ENCODE results near the gene ARHGAP18. TPM values are rescaled to one million over a fixed set of nuclear protein-coding genes. Genes with fewer than 3 reads are reported as not detected.

The ARHGAP18 gene
- total RNA-seq, 1 donor from 2014 or later: 3.9 TPM

DNA sequence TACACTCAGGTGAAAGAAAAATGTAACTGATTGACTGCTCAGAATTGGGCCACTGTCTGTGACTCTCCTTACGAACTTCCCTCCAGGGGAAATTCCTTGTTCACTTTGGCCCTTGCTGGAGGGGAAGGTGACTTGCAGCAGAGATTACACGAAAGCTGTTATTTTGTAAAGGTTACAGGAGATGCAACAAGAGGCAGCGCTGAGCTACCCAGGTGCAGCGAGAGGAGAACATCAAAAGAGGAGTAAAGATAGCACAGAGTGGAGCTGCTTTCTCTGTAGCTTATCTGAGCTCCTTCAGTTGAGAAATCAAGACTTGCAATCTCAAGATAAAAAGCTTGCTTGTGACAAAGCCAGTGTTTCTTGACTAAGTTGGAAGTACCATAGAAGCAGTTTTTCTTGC is 144.6 kb downstream of the ARHGAP18 start:
- Histone ChIP-seq H3K4me3 (no peak overlapping the region), H3K27me3 (no peaks in the 10 kb centered on the region), H3K36me3 (no peaks in the 10 kb centered on the region), H4K20me1 (ENCODE audit: low read depth) (no peaks in the 10 kb centered on the region), H3K9me3 (ENCODE audit: low read depth) (no peaks in the 10 kb centered on the region), H2AFZ (replicated peaks) (no peak overlapping the region), H3K9ac (no peak overlapping the region), H3F3A (ENCODE audit: low read depth) (no peaks in the 10 kb centered on the region), H3K4me2 (no peak overlapping the region), H3K4me1 (no peaks in the 10 kb centered on the region), H3K79me2 (ENCODE audit: low read depth) (no peaks in the 10 kb centered on the region), H3K27ac (no peak overlapping the region)
- no peak for TF ChIP-seq EZH2 (IDR thresholded peaks at IDR 0.05)
- TF ChIP-seq, protein P1, sequence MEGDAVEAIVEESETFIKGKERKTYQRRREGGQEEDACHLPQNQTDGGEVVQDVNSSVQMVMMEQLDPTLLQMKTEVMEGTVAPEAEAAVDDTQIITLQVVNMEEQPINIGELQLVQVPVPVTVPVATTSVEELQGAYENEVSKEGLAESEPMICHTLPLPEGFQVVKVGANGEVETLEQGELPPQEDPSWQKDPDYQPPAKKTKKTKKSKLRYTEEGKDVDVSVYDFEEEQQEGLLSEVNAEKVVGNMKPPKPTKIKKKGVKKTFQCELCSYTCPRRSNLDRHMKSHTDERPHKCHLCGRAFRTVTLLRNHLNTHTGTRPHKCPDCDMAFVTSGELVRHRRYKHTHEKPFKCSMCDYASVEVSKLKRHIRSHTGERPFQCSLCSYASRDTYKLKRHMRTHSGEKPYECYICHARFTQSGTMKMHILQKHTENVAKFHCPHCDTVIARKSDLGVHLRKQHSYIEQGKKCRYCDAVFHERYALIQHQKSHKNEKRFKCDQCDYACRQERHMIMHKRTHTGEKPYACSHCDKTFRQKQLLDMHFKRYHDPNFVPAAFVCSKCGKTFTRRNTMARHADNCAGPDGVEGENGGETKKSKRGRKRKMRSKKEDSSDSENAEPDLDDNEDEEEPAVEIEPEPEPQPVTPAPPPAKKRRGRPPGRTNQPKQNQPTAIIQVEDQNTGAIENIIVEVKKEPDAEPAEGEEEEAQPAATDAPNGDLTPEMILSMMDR (IDR thresholded peaks at IDR 0.05): no peak
- no peak for DNase-seq (ENCODE audit: low spot score)
- Mint-ChIP-seq H3K27me3 (ENCODE audit: insufficient read depth, low read depth) (peaks cover 2% of the 10 kb centered on the region), H3K36me3 (no peaks in the 10 kb centered on the region), H3K27ac (no peak overlapping the region), H3K4me1 (no peaks in the 10 kb centered on the region), H3K4me3 (no peak overlapping the region), H3K9me3 (peaks cover 8% of the 10 kb centered on the region)

DNA sequence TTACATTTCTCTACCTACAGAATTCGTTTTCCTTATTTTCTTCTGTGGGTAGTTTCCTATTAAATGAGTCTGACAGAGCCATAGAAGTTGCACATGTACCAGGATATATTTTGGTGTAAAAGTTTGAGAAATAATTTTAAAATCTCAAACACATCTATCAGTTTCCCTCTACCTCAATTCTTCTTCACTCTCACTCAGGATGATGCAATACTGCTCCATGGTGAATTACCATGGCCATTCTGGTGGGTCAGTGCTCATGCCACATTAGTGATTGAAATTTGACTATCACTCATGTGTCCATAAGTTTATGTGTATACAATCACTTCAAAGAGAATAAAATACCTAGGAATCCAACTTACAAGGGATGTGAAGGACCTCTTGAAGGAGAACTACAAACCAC is 151.7 kb downstream of the ARHGAP18 start:
- Mint-ChIP-seq H3K9me3 (peaks cover 2% of the 10 kb centered on the region), H3K27me3 (ENCODE audit: insufficient read depth, low read depth) (no peaks in the 10 kb centered on the region), H3K27ac (no peak overlapping the region), H3K4me3 (no peak overlapping the region), H3K36me3 (no peaks in the 10 kb centered on the region), H3K4me1 (peaks cover 4% of the 10 kb centered on the region)
- no peak overlapping the region for H3K4me2 ChIP-seq
- no peaks in the 10 kb centered on the region for H3K27me3 ChIP-seq
- H3K9ac ChIP-seq: no peak overlapping the region
- no peaks in the 10 kb centered on the region for H3K9me3 ChIP-seq (ENCODE audit: low read depth)
- no peak overlapping the region for H3K4me3 ChIP-seq
- H3K4me1 ChIP-seq: no peaks in the 10 kb centered on the region
- no peaks in the 10 kb centered on the region for H3K36me3 ChIP-seq
- H2AFZ ChIP-seq (replicated peaks): no peak overlapping the region
- H3F3A ChIP-seq (ENCODE audit: low read depth): no peaks in the 10 kb centered on the region
- DNase-seq (ENCODE audit: low spot score): no peak
- no peaks in the 10 kb centered on the region for H3K79me2 ChIP-seq (ENCODE audit: low read depth)
- TF ChIP-seq, protein P1 (IDR thresholded peaks at IDR 0.05): no peak
- TF ChIP-seq EZH2 (IDR thresholded peaks at IDR 0.05) (no peak), EZH2phosphoT487 (IDR thresholded peaks at IDR 0.05) (no peak)
- no peaks in the 10 kb centered on the region for H4K20me1 ChIP-seq (ENCODE audit: low read depth)
- H3K27ac ChIP-seq: no peak overlapping the region

DNA sequence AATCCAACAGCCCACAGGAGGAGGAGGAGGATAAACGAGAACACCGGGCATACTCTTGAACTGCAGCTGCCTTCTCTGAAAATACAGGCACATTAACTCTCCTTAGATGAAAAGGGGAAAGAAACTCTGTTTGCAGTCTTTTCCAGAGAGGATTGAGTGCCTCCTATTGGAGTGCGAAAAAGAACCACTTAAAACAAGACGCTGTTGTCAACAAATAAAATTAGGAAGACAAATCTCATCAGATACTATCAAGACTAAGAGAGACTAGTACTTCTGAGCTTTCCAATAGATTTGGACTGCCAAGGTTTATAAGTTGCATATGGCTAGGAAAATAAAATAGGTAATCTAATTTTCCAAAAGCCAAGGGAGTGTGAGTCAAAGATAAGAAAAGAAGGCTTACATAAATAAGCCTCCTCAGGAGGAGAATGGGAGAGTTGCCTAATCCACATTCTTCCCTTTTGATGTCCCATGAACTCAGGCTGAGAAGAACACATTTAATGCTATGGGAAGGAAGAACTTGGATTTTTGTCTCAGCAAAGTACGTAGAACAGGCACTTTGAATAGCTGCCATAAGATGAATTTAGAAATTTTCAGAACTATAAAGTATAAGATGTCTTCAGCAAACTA is 154.7 kb downstream of the ARHGAP18 start:
- Mint-ChIP-seq H3K27ac (no peak overlapping the region), H3K4me1 (peaks cover 4% of the 10 kb centered on the region), H3K27me3 (ENCODE audit: insufficient read depth, low read depth) (no peaks in the 10 kb centered on the region), H3K4me3 (no peak overlapping the region), H3K36me3 (no peaks in the 10 kb centered on the region), H3K9me3 (peaks cover 2% of the 10 kb centered on the region)
- H3F3A ChIP-seq (ENCODE audit: low read depth): no peaks in the 10 kb centered on the region
- no peaks in the 10 kb centered on the region for H3K79me2 ChIP-seq (ENCODE audit: low read depth)
- DNase-seq (ENCODE audit: low spot score): peak; percentile 22
- H3K9ac ChIP-seq: no peak overlapping the region
- TF ChIP-seq, protein P1 (IDR thresholded peaks at IDR 0.05): no peak
- TF ChIP-seq EZH2 (IDR thresholded peaks at IDR 0.05): no peak
- no peak for TF ChIP-seq EZH2phosphoT487 (IDR thresholded peaks at IDR 0.05)
- H3K4me1 ChIP-seq: no peaks in the 10 kb centered on the region
- H3K4me3 ChIP-seq: no peak overlapping the region
- no peaks in the 10 kb centered on the region for H3K27me3 ChIP-seq
- H3K9me3 ChIP-seq (ENCODE audit: low read depth): no peaks in the 10 kb centered on the region
- no peak overlapping the region for H2AFZ ChIP-seq (replicated peaks)
- H4K20me1 ChIP-seq (ENCODE audit: low read depth): no peaks in the 10 kb centered on the region
- H3K4me2 ChIP-seq: no peak overlapping the region
- H3K36me3 ChIP-seq: no peaks in the 10 kb centered on the region
- no peak overlapping the region for H3K27ac ChIP-seq

All from neural progenitor cell (in vitro differentiated cells).